ENCODE measurements around the gene STX3. TPM values are rescaled to one million over a fixed set of nuclear protein-coding genes. Genes with fewer than 3 reads are reported as not detected.

Gene STX3
- polyA plus RNA-seq, 1 donor = 89.2 TPM

DNA sequence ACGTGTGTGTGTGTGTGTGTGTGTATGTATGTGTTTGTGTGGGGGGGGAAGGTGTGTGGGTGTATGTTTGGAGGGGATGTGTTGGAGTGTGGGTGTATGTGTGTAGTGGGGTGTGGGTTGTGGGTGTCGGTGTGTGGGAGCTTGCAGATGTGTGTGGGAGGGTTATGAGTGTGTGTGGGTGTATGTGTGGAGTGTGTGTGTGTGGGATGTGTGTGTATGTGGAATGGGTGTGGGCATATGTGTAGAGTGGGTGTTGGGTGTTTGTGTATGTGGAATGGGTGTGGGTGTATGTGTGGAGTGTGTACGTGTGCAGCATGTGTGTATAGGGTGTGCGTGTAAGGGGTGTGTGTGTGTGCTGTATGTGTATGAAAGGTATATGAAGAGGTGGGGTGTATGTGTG, 14.7 kb downstream of the STX3 start:
- H3K27ac ChIP-seq (ENCODE audit: low read length) = peak overlapping the region; percentile 21
- peaks cover 43% of the 10 kb centered on the region for H3K4me1 ChIP-seq (ENCODE audit: control insufficient read depth, insufficient read depth, low read length)
- no peak overlapping the region for H3K4me3 ChIP-seq (ENCODE audit: low read length)
- 83% methylated on average over 1 of the region's 4 CpGs for WGBS (ENCODE audit: insufficient coverage, low lambda C conversion rate)
- H3K27me3 ChIP-seq (ENCODE audit: control insufficient read depth, insufficient read depth, low read length) = no peaks in the 10 kb centered on the region
- peaks cover 12% of the 10 kb centered on the region for H3K36me3 ChIP-seq (ENCODE audit: control insufficient read depth, insufficient read depth, low read length)
- no peak for DNase-seq
- no peaks in the 10 kb centered on the region for H3K9me3 ChIP-seq (ENCODE audit: control insufficient read depth, low read depth, low read length)

GRCh38 chr11:59770319-59770718, 15.1 kb downstream of the STX3 start:
- Histone ChIP-seq H3K4me3 (ENCODE audit: low read length) (no peak overlapping the region), H3K9me3 (ENCODE audit: control insufficient read depth, low read depth, low read length) (no peaks in the 10 kb centered on the region), H3K27me3 (ENCODE audit: control insufficient read depth, insufficient read depth, low read length) (no peaks in the 10 kb centered on the region), H3K27ac (ENCODE audit: low read length) (no peak overlapping the region), H3K36me3 (ENCODE audit: control insufficient read depth, insufficient read depth, low read length) (peaks cover 17% of the 10 kb centered on the region), H3K4me1 (ENCODE audit: control insufficient read depth, insufficient read depth, low read length) (peaks cover 44% of the 10 kb centered on the region)
- no CpG with 5 or more reads among the region's 3 CpGs for WGBS (ENCODE audit: insufficient coverage, low lambda C conversion rate)
- no peak for DNase-seq

DNA sequence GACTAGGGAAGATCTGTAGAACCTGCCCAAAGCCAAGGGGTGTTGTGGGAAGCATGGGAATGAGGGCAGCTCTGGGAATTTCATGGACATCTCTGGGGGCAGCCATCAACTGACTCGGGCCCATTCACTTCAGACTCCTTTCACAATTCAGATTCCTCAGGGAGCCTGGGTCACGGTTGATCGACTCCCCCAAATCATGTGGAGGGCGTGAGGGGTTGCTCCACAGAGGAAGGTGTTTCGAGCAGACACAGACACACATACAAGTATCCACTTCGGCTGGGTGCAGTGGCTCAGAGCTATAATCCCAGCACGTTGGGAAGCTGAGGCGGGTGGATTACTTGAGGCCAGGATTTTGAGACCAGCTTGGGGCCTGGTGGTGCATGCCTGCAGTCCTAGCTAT, 15.7 kb downstream of the STX3 start:
- no CpG with 5 or more reads among the region's 8 CpGs for WGBS (ENCODE audit: insufficient coverage, low lambda C conversion rate)
- H3K9me3 ChIP-seq (ENCODE audit: control insufficient read depth, low read depth, low read length) = no peaks in the 10 kb centered on the region
- H3K27me3 ChIP-seq (ENCODE audit: control insufficient read depth, insufficient read depth, low read length) = no peaks in the 10 kb centered on the region
- no peak overlapping the region for H3K27ac ChIP-seq (ENCODE audit: low read length)
- peaks cover 21% of the 10 kb centered on the region for H3K36me3 ChIP-seq (ENCODE audit: control insufficient read depth, insufficient read depth, low read length)
- DNase-seq = no peak
- no peak overlapping the region for H3K4me3 ChIP-seq (ENCODE audit: low read length)
- peaks cover 47% of the 10 kb centered on the region for H3K4me1 ChIP-seq (ENCODE audit: control insufficient read depth, insufficient read depth, low read length)

DNA sequence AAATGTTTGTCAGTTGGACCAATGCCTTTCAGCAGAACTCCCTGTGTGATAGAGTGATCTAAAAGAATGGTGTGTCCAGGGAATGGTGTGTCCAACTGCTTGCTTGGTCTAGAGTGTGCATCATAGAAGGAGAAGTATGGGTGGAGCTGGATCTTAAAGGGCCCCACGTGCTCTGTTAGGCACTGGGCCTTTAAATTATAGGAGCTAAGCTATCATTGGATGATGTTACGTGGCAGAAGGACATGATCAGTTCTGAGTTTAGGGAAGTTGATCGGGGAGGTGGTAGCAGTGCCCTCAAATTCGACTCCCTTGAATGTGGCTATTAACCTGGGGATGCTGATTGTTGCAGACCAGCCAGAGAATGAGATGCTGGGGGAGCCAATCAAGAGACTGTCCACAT, 16.4 kb downstream of the STX3 start:
- no CpG with 5 or more reads among the region's 4 CpGs for WGBS (ENCODE audit: insufficient coverage, low lambda C conversion rate)
- Histone ChIP-seq H3K4me1 (ENCODE audit: control insufficient read depth, insufficient read depth, low read length) (peaks cover 46% of the 10 kb centered on the region), H3K36me3 (ENCODE audit: control insufficient read depth, insufficient read depth, low read length) (peaks cover 23% of the 10 kb centered on the region), H3K27ac (ENCODE audit: low read length) (peak overlapping the region; percentile 73), H3K4me3 (ENCODE audit: low read length) (no peak overlapping the region), H3K9me3 (ENCODE audit: control insufficient read depth, low read depth, low read length) (no peaks in the 10 kb centered on the region), H3K27me3 (ENCODE audit: control insufficient read depth, insufficient read depth, low read length) (no peaks in the 10 kb centered on the region)
- DNase-seq = no peak

- DNase-seq = no peak
- H3K4me3 ChIP-seq (ENCODE audit: low read length) = no peak overlapping the region
- H3K27ac ChIP-seq (ENCODE audit: low read length) = peak overlapping the region; percentile 73
- no CpG with 5 or more reads among the region's 5 CpGs for WGBS (ENCODE audit: insufficient coverage, low lambda C conversion rate)
- peaks cover 49% of the 10 kb centered on the region for H3K4me1 ChIP-seq (ENCODE audit: control insufficient read depth, insufficient read depth, low read length)
- peaks cover 23% of the 10 kb centered on the region for H3K36me3 ChIP-seq (ENCODE audit: control insufficient read depth, insufficient read depth, low read length)
- no peaks in the 10 kb centered on the region for H3K9me3 ChIP-seq (ENCODE audit: control insufficient read depth, low read depth, low read length)
- no peaks in the 10 kb centered on the region for H3K27me3 ChIP-seq (ENCODE audit: control insufficient read depth, insufficient read depth, low read length)
Observed at GRCh38 chr11:59773083-59773440, 17.9 kb downstream of the STX3 start.

DNA sequence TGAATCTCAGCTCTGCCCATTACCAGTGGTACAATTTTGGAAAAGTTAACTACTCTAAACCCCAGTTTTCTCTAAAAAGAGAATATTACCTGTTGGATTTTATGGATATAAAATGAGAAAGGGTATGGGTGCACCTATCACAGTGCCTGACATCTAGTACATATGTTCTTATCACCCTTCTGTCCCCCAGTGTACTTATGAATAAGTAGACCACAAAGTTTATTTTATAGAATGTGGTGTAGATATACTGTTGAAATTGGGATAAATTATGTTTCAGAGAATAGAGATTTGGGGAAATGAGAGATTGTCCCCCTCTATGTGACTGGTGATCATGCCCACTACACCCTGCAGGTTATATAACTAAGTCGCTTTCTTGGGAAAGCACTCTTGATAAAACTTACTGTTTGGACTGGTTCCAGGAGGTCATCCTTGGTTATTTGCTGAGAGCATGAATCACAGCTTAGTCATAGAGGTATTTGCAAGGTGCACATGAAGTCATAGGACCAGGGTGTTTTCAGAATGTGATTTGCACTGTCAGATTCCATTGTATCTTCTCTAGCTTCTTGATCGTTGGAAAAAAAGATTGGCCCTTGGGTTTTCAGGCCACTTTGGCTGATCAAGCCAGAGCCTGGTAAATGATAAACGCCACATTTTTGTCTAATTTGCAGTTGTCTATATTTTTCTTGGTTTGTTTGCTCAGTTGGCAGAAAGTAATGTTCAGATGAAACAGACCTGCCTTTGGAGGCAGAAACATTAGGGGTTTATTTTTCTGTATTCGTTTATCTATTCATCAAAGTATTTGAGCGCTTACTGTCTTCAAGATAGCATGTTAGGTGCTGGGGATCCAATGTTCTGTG, 21.3 kb downstream of the STX3 start:
- H3K9me3 ChIP-seq (ENCODE audit: control insufficient read depth, low read depth, low read length) = no peaks in the 10 kb centered on the region

DNA sequence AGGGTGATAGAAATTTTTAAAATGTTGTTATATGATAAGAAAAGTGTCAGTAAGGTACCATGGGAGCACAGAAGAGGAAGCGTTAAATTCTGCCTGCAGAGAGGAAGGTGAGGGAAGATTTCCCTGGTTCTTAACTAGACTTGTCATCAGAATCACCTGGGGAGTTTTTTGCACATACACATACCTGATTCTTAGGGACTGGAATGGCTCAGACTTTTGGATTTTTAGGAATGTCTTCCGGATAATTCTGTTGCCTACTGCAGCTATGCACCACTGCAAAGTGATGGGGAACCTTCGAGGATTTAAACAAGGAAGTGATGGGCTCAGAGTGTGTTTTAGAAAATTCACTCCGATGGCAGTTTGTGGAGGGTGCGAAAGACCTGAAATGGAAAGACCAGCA, 21.9 kb downstream of the STX3 start:
- Histone ChIP-seq H3K4me3 (ENCODE audit: low read length) (no peak overlapping the region), H3K9me3 (ENCODE audit: control insufficient read depth, low read depth, low read length) (no peaks in the 10 kb centered on the region), H3K27me3 (ENCODE audit: control insufficient read depth, insufficient read depth, low read length) (no peaks in the 10 kb centered on the region), H3K36me3 (ENCODE audit: control insufficient read depth, insufficient read depth, low read length) (peaks cover 45% of the 10 kb centered on the region), H3K4me1 (ENCODE audit: control insufficient read depth, insufficient read depth, low read length) (peaks cover 58% of the 10 kb centered on the region), H3K27ac (ENCODE audit: low read length) (peak overlapping the region; percentile 97)
- no peak for DNase-seq
- WGBS (ENCODE audit: insufficient coverage, low lambda C conversion rate) = no CpG with 5 or more reads among the region's 5 CpGs

More for the DNA sequence above, 21.3 kb downstream of the STX3 start:
- no CpG with 5 or more reads among the region's 5 CpGs for WGBS (ENCODE audit: insufficient coverage, low lambda C conversion rate)
- peaks cover 39% of the 10 kb centered on the region for H3K36me3 ChIP-seq (ENCODE audit: control insufficient read depth, insufficient read depth, low read length)
- peak; percentile 94 to 97 for DNase-seq
- peaks cover 64% of the 10 kb centered on the region for H3K4me1 ChIP-seq (ENCODE audit: control insufficient read depth, insufficient read depth, low read length)
- H3K27ac ChIP-seq (ENCODE audit: low read length) = peak overlapping the region; percentile 97
- H3K27me3 ChIP-seq (ENCODE audit: control insufficient read depth, insufficient read depth, low read length) = no peaks in the 10 kb centered on the region
- no peak overlapping the region for H3K4me3 ChIP-seq (ENCODE audit: low read length)

DNA sequence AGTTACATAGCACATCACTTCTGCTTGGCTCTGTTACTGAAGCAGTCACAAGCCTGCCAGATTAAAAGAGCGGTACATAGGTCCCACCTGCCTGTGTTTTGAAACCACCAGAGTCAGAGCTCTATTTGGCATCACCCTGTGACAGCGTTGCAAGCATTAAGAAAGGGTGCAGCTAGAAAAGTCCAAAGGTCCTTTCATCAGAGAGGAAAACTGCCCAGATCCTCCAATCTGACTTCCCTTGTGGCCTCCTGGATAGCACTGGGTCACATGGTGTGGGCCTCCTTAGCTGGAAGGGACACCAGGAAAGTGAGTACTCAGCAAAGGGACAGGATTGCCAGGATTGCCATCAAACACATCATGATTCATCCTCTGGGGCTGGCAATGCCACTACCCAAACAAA, 22.9 kb downstream of the STX3 start:
- peaks cover 46% of the 10 kb centered on the region for H3K36me3 ChIP-seq (ENCODE audit: control insufficient read depth, insufficient read depth, low read length)
- no peak overlapping the region for H3K4me3 ChIP-seq (ENCODE audit: low read length)
- peak; percentile 94 to 98 for DNase-seq
- H3K9me3 ChIP-seq (ENCODE audit: control insufficient read depth, low read depth, low read length) = no peaks in the 10 kb centered on the region
- peaks cover 52% of the 10 kb centered on the region for H3K4me1 ChIP-seq (ENCODE audit: control insufficient read depth, insufficient read depth, low read length)
- no peaks in the 10 kb centered on the region for H3K27me3 ChIP-seq (ENCODE audit: control insufficient read depth, insufficient read depth, low read length)
- no CpG with 5 or more reads among the region's 2 CpGs for WGBS (ENCODE audit: insufficient coverage, low lambda C conversion rate)
- peak overlapping the region; percentile 97 for H3K27ac ChIP-seq (ENCODE audit: low read length)

GRCh38 chr11:59779487-59779886, 24.3 kb downstream of the STX3 start:
- H3K36me3 ChIP-seq (ENCODE audit: control insufficient read depth, insufficient read depth, low read length) = peaks cover 44% of the 10 kb centered on the region
- no peak for DNase-seq
- no peak overlapping the region for H3K4me3 ChIP-seq (ENCODE audit: low read length)
- peak overlapping the region; percentile 97 for H3K27ac ChIP-seq (ENCODE audit: low read length)
- no peaks in the 10 kb centered on the region for H3K27me3 ChIP-seq (ENCODE audit: control insufficient read depth, insufficient read depth, low read length)
- no CpG with 5 or more reads among the region's 1 CpG for WGBS (ENCODE audit: insufficient coverage, low lambda C conversion rate)
- peaks cover 50% of the 10 kb centered on the region for H3K4me1 ChIP-seq (ENCODE audit: control insufficient read depth, insufficient read depth, low read length)
- H3K9me3 ChIP-seq (ENCODE audit: control insufficient read depth, low read depth, low read length) = peaks cover 3% of the 10 kb centered on the region

GRCh38 chr11:59782080-59782479, 26.9 kb downstream of the STX3 start:
- no peak overlapping the region for H3K27ac ChIP-seq (ENCODE audit: low read length)
- no peaks in the 10 kb centered on the region for H3K27me3 ChIP-seq (ENCODE audit: control insufficient read depth, insufficient read depth, low read length)
- no peak overlapping the region for H3K4me3 ChIP-seq (ENCODE audit: low read length)
- WGBS (ENCODE audit: insufficient coverage, low lambda C conversion rate) = no CpG with 5 or more reads among the region's 2 CpGs
- peaks cover 40% of the 10 kb centered on the region for H3K4me1 ChIP-seq (ENCODE audit: control insufficient read depth, insufficient read depth, low read length)
- peaks cover 32% of the 10 kb centered on the region for H3K36me3 ChIP-seq (ENCODE audit: control insufficient read depth, insufficient read depth, low read length)
- no peak for DNase-seq
- H3K9me3 ChIP-seq (ENCODE audit: control insufficient read depth, low read depth, low read length) = peaks cover 3% of the 10 kb centered on the region

DNA sequence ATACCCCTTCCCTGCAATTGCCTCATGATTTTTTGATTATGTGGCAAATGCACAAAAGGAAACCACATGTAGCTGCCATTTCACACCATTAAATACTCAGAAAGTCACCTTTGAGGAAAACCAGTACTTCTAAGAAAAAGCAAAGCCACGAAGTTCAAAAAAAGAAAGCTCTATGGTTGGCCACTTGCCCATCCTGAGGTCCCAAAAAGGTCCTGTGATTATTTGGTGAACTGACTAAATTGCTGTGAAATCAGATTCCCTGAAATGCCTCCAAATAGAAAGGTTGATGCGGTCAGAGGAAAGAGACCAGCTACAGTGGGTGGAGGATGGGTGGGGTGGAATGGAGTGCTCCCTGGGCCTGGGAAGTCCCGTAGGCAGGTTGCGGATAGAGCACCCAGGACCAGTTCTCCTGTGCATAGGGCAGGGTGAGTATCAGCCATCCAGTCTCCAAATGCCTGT, 28.5 kb downstream of the STX3 start:
- Histone ChIP-seq H3K4me1 (ENCODE audit: control insufficient read depth, insufficient read depth, low read length) (peaks cover 34% of the 10 kb centered on the region), H3K9me3 (ENCODE audit: control insufficient read depth, low read depth, low read length) (peaks cover 3% of the 10 kb centered on the region)

More for the DNA sequence above, 28.5 kb downstream of the STX3 start:
- no CpG with 5 or more reads among the region's 4 CpGs for WGBS (ENCODE audit: insufficient coverage, low lambda C conversion rate)
- H3K36me3 ChIP-seq (ENCODE audit: control insufficient read depth, insufficient read depth, low read length) = peaks cover 44% of the 10 kb centered on the region
- no peak overlapping the region for H3K4me3 ChIP-seq (ENCODE audit: low read length)
- H3K27me3 ChIP-seq (ENCODE audit: control insufficient read depth, insufficient read depth, low read length) = no peaks in the 10 kb centered on the region
- no peak overlapping the region for H3K27ac ChIP-seq (ENCODE audit: low read length)
- no peak for DNase-seq
